ENCODE measurements around the gene MARCHF11.

DNA sequence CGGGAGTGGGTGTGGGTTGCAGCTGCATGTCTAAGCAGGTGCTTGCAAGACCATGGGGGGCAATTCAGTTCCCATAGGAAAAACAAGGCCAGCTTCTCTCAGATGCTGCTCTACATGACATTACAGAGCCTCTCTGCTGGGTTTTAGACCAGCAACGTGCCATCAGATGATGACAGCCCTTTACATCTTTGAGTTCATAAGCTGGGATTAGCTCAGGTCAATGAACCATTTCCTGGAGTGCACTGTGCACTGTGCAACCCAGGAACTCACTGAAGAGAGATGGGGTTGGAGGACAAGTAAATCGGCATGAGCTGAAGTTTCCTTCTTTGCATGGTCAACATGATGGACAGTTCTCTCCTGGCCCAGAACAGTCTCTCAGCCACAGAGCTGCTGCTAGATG is 160.6 kb downstream of the MARCHF11 start:
- TF ChIP-seq, protein P1, sequence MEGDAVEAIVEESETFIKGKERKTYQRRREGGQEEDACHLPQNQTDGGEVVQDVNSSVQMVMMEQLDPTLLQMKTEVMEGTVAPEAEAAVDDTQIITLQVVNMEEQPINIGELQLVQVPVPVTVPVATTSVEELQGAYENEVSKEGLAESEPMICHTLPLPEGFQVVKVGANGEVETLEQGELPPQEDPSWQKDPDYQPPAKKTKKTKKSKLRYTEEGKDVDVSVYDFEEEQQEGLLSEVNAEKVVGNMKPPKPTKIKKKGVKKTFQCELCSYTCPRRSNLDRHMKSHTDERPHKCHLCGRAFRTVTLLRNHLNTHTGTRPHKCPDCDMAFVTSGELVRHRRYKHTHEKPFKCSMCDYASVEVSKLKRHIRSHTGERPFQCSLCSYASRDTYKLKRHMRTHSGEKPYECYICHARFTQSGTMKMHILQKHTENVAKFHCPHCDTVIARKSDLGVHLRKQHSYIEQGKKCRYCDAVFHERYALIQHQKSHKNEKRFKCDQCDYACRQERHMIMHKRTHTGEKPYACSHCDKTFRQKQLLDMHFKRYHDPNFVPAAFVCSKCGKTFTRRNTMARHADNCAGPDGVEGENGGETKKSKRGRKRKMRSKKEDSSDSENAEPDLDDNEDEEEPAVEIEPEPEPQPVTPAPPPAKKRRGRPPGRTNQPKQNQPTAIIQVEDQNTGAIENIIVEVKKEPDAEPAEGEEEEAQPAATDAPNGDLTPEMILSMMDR (IDR thresholded peaks at IDR 0.05): no peak
- TF ChIP-seq EZH2 (IDR thresholded peaks at IDR 0.05; ENCODE audit: borderline replicate concordance, insufficient read depth, low read depth, low read length, poor library complexity, severe bottlenecking): no peak
